ENCODE results near the gene NOTCH2.

- no peak for TF ChIP-seq POLR2A (IDR thresholded peaks at IDR 0.05)
- TF ChIP-seq CTCF (IDR thresholded peaks at IDR 0.05), result no peak
- TF ChIP-seq POLR2AphosphoS5 (IDR thresholded peaks at IDR 0.05; ENCODE audit: insufficient read depth in 1 of 2, low read depth in 1 of 2), result no peak
Observed at GRCh38 chr1:119868176-119868575, 201.3 kb downstream of the NOTCH2 start.

Measured in vagina (tissue), 2 donors.